ENCODE measurements around the gene SLC35E2B. TPM values are rescaled to one million over a fixed set of nuclear protein-coding genes. Genes with fewer than 3 reads are reported as not detected.

Gene SLC35E2B
- total RNA-seq, 1 donor = 38.4 TPM

DNA sequence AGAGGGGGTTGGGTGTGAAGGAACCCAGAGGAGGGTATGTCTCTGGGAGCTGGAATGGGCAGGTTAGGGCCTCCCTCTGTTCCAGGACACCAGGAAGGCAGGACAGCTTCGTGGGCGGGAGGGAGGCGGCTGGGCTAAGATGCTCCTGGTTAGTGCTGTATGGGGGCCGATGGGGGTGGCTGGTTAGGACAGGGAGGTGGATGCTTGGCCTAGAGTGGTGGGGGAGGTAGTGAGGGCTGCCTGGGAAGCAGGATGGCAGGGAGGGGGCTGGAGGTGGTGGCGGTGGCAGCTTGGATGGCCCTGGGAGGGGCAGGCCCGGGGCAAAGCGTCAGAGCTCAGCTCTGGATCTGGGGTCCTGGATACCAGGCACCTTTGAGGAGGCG, 66.8 kb downstream of the SLC35E2B start:
- TF ChIP-seq, protein P1, sequence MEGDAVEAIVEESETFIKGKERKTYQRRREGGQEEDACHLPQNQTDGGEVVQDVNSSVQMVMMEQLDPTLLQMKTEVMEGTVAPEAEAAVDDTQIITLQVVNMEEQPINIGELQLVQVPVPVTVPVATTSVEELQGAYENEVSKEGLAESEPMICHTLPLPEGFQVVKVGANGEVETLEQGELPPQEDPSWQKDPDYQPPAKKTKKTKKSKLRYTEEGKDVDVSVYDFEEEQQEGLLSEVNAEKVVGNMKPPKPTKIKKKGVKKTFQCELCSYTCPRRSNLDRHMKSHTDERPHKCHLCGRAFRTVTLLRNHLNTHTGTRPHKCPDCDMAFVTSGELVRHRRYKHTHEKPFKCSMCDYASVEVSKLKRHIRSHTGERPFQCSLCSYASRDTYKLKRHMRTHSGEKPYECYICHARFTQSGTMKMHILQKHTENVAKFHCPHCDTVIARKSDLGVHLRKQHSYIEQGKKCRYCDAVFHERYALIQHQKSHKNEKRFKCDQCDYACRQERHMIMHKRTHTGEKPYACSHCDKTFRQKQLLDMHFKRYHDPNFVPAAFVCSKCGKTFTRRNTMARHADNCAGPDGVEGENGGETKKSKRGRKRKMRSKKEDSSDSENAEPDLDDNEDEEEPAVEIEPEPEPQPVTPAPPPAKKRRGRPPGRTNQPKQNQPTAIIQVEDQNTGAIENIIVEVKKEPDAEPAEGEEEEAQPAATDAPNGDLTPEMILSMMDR (IDR thresholded peaks at IDR 0.05; ENCODE audit: extremely low read depth, low read depth, low read length) = no peak
- peak; percentile 90 for DNase-seq (ENCODE audit: insufficient read length, low spot score, missing footprints)
- no peaks in the 10 kb centered on the region for H3K27me3 ChIP-seq (ENCODE audit: insufficient read depth, low read length)
- no peak overlapping the region for H3K4me2 ChIP-seq (ENCODE audit: insufficient read depth, low read length)
- H3K36me3 ChIP-seq (ENCODE audit: insufficient read depth, low read length) = no peaks in the 10 kb centered on the region
- peaks cover 11% of the 10 kb centered on the region for H4K20me1 ChIP-seq (ENCODE audit: insufficient read depth, low read length)
- no peaks in the 10 kb centered on the region for H3K4me1 ChIP-seq (ENCODE audit: insufficient read depth, low read length)
- H3K9me3 ChIP-seq (ENCODE audit: low read depth, low read length) = no peaks in the 10 kb centered on the region
- no peak overlapping the region for H3K27ac ChIP-seq (ENCODE audit: low read depth, low read length)
- H3K79me2 ChIP-seq (ENCODE audit: insufficient read depth, low read length) = no peaks in the 10 kb centered on the region
- H3K4me3 ChIP-seq (ENCODE audit: insufficient read depth, low read length) = no peak overlapping the region
- H2AFZ ChIP-seq (ENCODE audit: low read length) = no peak overlapping the region

DNA sequence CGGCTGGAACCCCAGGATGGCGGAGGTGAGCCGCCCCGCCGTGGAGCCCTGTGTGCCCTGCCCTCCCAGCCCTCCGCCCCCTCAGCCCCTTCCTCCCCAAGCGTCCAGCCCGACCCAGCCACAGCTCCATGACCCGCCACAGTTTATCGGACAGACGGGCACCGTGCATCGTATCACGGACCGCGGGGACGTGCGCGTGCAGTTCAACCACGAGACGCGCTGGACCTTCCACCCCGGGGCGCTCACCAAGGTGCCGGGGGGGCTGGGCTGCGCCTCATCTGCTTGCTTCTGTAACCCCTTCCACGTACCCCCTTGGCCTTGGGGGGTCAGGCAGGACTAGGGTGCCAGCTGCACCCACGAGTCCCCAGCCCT, 67.2 kb downstream of the SLC35E2B start:
- H3K36me3 ChIP-seq (ENCODE audit: insufficient read depth, low read length) = no peaks in the 10 kb centered on the region
- H3K27me3 ChIP-seq (ENCODE audit: insufficient read depth, low read length) = no peaks in the 10 kb centered on the region
- no peak overlapping the region for H3K27ac ChIP-seq (ENCODE audit: low read depth, low read length)
- no peak overlapping the region for H2AFZ ChIP-seq (ENCODE audit: low read length)
- no peaks in the 10 kb centered on the region for H3K4me1 ChIP-seq (ENCODE audit: insufficient read depth, low read length)
- peaks cover 15% of the 10 kb centered on the region for H4K20me1 ChIP-seq (ENCODE audit: insufficient read depth, low read length)
- TF ChIP-seq, protein P1 (IDR thresholded peaks at IDR 0.05; ENCODE audit: extremely low read depth, low read depth, low read length) = no peak
- H3K9me3 ChIP-seq (ENCODE audit: low read depth, low read length) = no peaks in the 10 kb centered on the region
- H3K79me2 ChIP-seq (ENCODE audit: insufficient read depth, low read length) = no peaks in the 10 kb centered on the region
- H3K4me2 ChIP-seq (ENCODE audit: insufficient read depth, low read length) = no peak overlapping the region
- no peak overlapping the region for H3K4me3 ChIP-seq (ENCODE audit: insufficient read depth, low read length)
- DNase-seq (ENCODE audit: insufficient read length, low spot score, missing footprints) = peak; percentile 81

DNA sequence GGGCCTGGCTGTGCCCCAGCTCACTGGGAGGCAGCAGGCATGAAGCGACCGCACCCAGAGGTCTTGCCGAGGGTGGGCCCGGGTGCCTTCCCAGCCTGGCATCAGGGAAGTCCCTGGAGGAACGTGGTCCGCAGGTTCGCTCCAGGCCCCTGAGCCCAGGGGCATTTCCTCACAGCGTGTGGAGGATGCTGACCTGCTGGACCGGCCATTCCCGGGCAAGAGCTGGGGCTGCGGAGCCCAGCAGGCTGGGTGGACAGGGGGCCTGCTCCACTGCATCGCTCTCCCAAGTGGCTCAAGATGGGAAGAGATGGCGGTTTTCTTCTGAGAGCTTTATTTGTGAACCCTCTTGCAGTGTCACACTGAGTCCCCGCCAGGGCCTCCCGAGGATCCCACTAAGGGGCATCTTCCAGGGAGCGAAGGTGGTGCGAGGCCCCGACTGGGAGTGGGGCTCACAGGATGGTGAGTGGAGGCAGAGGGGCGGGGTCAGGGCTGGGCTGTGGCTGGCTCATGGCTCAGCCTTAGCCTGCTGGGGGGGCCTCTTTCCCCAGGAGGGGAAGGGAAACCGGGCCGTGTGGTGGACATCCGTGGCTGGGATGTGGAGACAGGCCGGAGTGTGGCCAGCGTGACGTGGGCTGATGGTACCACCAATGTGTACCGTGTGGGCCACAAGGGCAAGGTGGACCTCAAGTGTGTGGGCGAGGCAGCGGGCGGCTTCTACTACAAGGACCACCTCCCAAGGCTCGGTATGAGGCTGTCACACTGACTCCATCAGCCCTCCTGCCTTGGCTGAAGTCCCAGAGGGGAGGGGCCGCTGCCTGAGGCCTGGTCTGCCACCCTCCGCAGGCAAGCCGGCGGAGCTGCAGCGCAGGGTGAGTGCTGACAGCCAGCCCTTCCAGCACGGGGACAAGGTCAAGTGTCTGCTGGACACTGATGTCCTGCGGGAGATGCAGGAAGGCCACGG, 67.9 kb downstream of the SLC35E2B start:
- peaks cover 4% of the 10 kb centered on the region for H3K79me2 ChIP-seq (ENCODE audit: insufficient read depth, low read length)
- H3K4me1 ChIP-seq (ENCODE audit: insufficient read depth, low read length) = no peaks in the 10 kb centered on the region
- no peak overlapping the region for H3K4me2 ChIP-seq (ENCODE audit: insufficient read depth, low read length)
- H2AFZ ChIP-seq (ENCODE audit: low read length) = no peak overlapping the region
- H3K36me3 ChIP-seq (ENCODE audit: insufficient read depth, low read length) = no peaks in the 10 kb centered on the region
- H3K9me3 ChIP-seq (ENCODE audit: low read depth, low read length) = no peaks in the 10 kb centered on the region
- TF ChIP-seq, protein P1 (IDR thresholded peaks at IDR 0.05; ENCODE audit: extremely low read depth, low read depth, low read length) = no peak
- H3K27me3 ChIP-seq (ENCODE audit: insufficient read depth, low read length) = no peaks in the 10 kb centered on the region
- H3K4me3 ChIP-seq (ENCODE audit: insufficient read depth, low read length) = no peak overlapping the region
- no peak overlapping the region for H3K27ac ChIP-seq (ENCODE audit: low read depth, low read length)
- peaks cover 17% of the 10 kb centered on the region for H4K20me1 ChIP-seq (ENCODE audit: insufficient read depth, low read length)
- DNase-seq (ENCODE audit: insufficient read length, low spot score, missing footprints) = peak; percentile 88

DNA sequence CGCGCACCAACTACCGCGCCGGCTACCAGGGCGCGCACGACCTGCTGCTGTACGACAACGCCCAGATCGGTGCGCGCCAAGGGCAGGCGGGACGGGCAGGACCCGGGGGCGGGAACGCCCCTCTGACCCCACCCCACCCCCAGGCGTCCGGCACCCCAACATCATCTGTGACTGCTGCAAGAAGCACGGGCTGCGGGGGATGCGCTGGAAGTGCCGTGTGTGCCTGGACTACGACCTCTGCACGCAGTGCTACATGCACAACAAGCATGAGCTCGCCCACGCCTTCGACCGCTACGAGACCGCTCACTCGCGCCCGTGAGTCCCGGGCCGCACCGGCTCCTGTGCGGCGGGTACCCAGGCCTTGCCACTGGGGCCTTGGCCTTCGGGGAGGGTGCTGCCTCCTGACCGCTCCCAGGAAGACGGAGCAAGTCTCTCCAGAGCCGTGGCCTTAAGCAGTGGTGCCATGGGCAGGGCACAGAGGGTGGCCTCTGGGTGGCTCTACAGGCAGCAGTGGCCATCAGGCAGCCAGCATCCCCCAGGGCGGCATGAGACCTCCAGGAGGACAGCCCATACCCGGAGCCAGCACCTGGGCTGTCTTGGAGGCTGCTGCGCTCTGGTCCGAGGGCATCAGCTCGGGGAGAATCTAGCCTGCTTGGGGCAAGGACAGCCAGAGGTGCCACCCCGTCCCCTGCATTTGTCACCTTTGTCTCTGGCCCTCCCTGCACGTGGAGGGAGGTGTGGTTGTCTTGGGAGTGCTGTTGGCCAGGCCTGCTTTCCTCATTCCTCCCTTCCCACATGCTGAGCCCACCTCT, 68.8 kb downstream of the SLC35E2B start:
- Histone ChIP-seq H3K9me3 (ENCODE audit: low read depth, low read length) (no peaks in the 10 kb centered on the region), H3K4me1 (ENCODE audit: insufficient read depth, low read length) (no peaks in the 10 kb centered on the region), H3K27me3 (ENCODE audit: insufficient read depth, low read length) (no peaks in the 10 kb centered on the region), H3K36me3 (ENCODE audit: insufficient read depth, low read length) (no peaks in the 10 kb centered on the region), H3K27ac (ENCODE audit: low read depth, low read length) (no peak overlapping the region), H2AFZ (ENCODE audit: low read length) (no peak overlapping the region), H3K4me3 (ENCODE audit: insufficient read depth, low read length) (no peak overlapping the region), H4K20me1 (ENCODE audit: insufficient read depth, low read length) (peaks cover 20% of the 10 kb centered on the region), H3K79me2 (ENCODE audit: insufficient read depth, low read length) (peaks cover 4% of the 10 kb centered on the region), H3K4me2 (ENCODE audit: insufficient read depth, low read length) (no peak overlapping the region)
- TF ChIP-seq, protein P1 (IDR thresholded peaks at IDR 0.05; ENCODE audit: extremely low read depth, low read depth, low read length) = no peak
- DNase-seq (ENCODE audit: insufficient read length, low spot score, missing footprints) = peak; percentile 75

Measured in osteoblast (primary cell).